ENCODE results near the gene KRTDAP.
"Not testable (repeated sequence)": the region's sequence is repeated elsewhere in the genome, so short reads cannot be mapped to it uniquely, and the experiment has no call there.

Gene KRTDAP

DNA sequence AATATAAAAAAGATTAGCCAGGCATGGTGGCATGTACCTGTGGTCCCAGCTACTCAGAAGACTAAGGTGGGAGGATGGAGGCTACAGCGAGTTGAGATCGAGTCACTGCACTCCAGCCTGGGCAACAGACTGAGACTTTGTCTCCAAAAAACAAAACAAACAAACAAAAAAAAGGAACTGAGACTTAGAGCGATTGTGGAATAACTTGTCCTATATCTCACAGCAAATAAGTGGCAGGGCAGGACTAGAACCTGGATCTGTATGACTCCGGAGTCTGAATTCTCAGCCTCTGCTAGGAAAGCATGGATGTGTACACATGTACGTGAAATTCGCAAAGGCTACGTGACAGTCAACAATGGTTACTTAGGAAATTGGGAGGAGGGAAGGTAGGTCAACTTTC, 20.1 kb downstream of the KRTDAP start:
- TF ChIP-seq EZH2 (IDR thresholded peaks at IDR 0.05) (no peak), FOXP2 (optimal IDR thresholded peaks at IDR 0.05; ENCODE audit: control extremely low read depth, extremely low read length, insufficient read depth) (no peak), POLR2AphosphoS5 (IDR thresholded peaks at IDR 0.05; ENCODE audit: borderline replicate concordance, low read depth, low read length) (no peak)

GRCh38 chr19:35468637-35469036, 21.6 kb downstream of the KRTDAP start:
- Histone ChIP-seq H3K9me3 (ENCODE audit: low read depth, low read length) (no peaks in the 10 kb centered on the region), H3K9ac (ENCODE audit: insufficient read length) (no peak overlapping the region), H3K4me3 (no peak overlapping the region), H3K27ac (no peak overlapping the region), H3K36me3 (ENCODE audit: insufficient read depth, low read length) (no peaks in the 10 kb centered on the region)
- no peak for DNase-seq (ENCODE audit: low read depth, low spot score)
- no peak for TF ChIP-seq FOXP2 (optimal IDR thresholded peaks at IDR 0.05; ENCODE audit: control extremely low read depth, extremely low read length, insufficient read depth)
- TF ChIP-seq EZH2 (IDR thresholded peaks at IDR 0.05): no peak
- no peak for TF ChIP-seq POLR2AphosphoS5 (IDR thresholded peaks at IDR 0.05; ENCODE audit: borderline replicate concordance, low read depth, low read length)

More for the DNA sequence above, 20.1 kb downstream of the KRTDAP start:
- no peak overlapping the region for H3K27ac ChIP-seq
- H3K36me3 ChIP-seq (ENCODE audit: insufficient read depth, low read length): no peaks in the 10 kb centered on the region
- DNase-seq (ENCODE audit: low read depth, low spot score): no peak
- no peak overlapping the region for H3K9ac ChIP-seq (ENCODE audit: insufficient read length)
- no peak overlapping the region for H3K4me3 ChIP-seq
- no peaks in the 10 kb centered on the region for H3K9me3 ChIP-seq (ENCODE audit: low read depth, low read length)

GRCh38 chr19:35466259-35466658, 24.0 kb downstream of the KRTDAP start:
- H3K27ac ChIP-seq: no peak overlapping the region
- DNase-seq (ENCODE audit: low read depth, low spot score): no peak
- TF ChIP-seq EZH2 (IDR thresholded peaks at IDR 0.05): no peak
- TF ChIP-seq FOXP2 (optimal IDR thresholded peaks at IDR 0.05; ENCODE audit: control extremely low read depth, extremely low read length, insufficient read depth): no peak
- no peak for TF ChIP-seq POLR2AphosphoS5 (IDR thresholded peaks at IDR 0.05; ENCODE audit: borderline replicate concordance, low read depth, low read length)
- no peaks in the 10 kb centered on the region for H3K9me3 ChIP-seq (ENCODE audit: low read depth, low read length)
- no peak overlapping the region for H3K4me3 ChIP-seq
- H3K36me3 ChIP-seq (ENCODE audit: insufficient read depth, low read length): no peaks in the 10 kb centered on the region
- no peak overlapping the region for H3K9ac ChIP-seq (ENCODE audit: insufficient read length)

DNA sequence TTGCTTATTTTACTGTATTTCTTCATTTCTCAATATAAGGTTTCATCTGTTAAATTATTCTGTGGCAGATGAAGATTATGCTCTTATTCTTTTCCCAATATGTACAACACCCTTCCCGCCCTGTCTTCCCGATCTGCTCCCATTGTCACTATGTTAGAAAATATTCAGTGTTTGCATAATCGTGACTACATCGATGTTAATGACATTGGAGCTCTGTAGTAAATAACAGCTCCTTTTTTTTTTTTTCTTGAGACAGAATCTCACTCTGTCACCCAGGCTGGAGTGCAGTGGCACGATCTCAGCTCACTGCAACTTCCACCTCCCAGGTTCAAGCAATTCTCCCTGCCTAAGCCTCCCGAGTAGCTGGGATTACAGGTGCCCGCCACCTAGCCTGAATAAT, 27.3 kb downstream of the KRTDAP start:
- H3K4me3 ChIP-seq; H3K9ac ChIP-seq (ENCODE audit: insufficient read length); DNase-seq (ENCODE audit: low read depth, low spot score); H3K27ac ChIP-seq; H3K9me3 ChIP-seq (ENCODE audit: low read depth, low read length); H3K36me3 ChIP-seq (ENCODE audit: insufficient read depth, low read length): not testable (repeated sequence)

DNA sequence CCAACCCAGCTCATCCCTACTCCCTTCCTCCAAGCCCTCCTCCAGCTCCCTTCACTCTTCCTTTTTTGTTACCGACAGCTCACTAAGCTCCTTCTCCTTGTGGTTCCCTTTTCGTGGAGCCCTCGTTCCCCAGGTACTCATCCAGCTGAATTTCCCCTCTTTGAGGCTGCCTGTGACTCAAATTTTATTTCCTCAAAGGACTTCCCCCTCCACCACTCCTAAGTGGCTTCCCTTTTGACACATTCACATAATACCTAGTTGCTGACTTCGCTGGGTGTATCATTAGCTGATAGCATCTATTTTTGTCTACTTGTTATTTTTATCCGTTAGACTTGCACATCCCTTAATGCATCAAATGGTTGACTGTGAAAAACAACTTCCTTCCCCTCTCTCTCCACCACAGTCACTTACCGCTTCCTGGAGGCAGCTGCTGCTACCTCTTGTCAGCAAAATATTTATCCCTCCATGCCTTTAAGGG, 27.7 kb downstream of the KRTDAP start:
- no peak for DNase-seq (ENCODE audit: low read depth, low spot score)
- Histone ChIP-seq H3K4me3 (no peak overlapping the region), H3K9me3 (ENCODE audit: low read depth, low read length) (no peaks in the 10 kb centered on the region), H3K27ac (no peak overlapping the region), H3K36me3 (ENCODE audit: insufficient read depth, low read length) (no peaks in the 10 kb centered on the region), H3K9ac (ENCODE audit: insufficient read length) (no peak overlapping the region)
- no peak for TF ChIP-seq FOXP2 (optimal IDR thresholded peaks at IDR 0.05; ENCODE audit: control extremely low read depth, extremely low read length, insufficient read depth)
- no peak for TF ChIP-seq EZH2 (IDR thresholded peaks at IDR 0.05)
- TF ChIP-seq POLR2AphosphoS5 (IDR thresholded peaks at IDR 0.05; ENCODE audit: borderline replicate concordance, low read depth, low read length): no peak

GRCh38 chr19:35461788-35462187, 28.5 kb downstream of the KRTDAP start:
- not testable (repeated sequence) for H3K27ac ChIP-seq; H3K9me3 ChIP-seq (ENCODE audit: low read depth, low read length); H3K36me3 ChIP-seq (ENCODE audit: insufficient read depth, low read length)

DNA sequence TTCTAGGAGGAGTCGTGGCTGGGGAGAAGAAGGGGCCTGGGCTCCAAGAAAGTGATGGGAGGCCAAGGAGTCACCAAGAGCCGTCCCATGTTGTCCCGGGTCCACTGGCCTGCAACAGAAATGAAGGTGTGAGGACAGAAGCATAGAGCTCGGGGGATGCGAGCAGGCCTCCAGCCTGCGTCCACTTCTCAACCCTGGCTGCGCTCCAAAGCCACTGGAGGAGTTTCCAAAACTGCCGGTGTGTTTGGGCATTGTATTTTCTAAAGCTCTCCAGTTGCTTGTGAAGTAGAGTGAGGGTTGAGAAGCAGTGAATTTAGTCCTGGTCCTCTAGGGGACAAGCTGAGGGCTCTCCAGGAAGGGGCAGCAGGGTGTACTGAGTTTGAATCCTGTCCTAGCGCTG, 29.2 kb downstream of the KRTDAP start:
- Histone ChIP-seq H3K9ac (ENCODE audit: insufficient read length) (no peak overlapping the region), H3K27ac (no peak overlapping the region), H3K9me3 (ENCODE audit: low read depth, low read length) (no peaks in the 10 kb centered on the region), H3K36me3 (ENCODE audit: insufficient read depth, low read length) (no peaks in the 10 kb centered on the region), H3K4me3 (no peak overlapping the region)
- TF ChIP-seq EZH2 (IDR thresholded peaks at IDR 0.05) (no peak), POLR2AphosphoS5 (IDR thresholded peaks at IDR 0.05; ENCODE audit: borderline replicate concordance, low read depth, low read length) (no peak), FOXP2 (optimal IDR thresholded peaks at IDR 0.05; ENCODE audit: control extremely low read depth, extremely low read length, insufficient read depth) (no peak)
- DNase-seq (ENCODE audit: low read depth, low spot score): no peak

More at GRCh38 chr19:35461788-35462187, 28.5 kb downstream of the KRTDAP start:
- H3K9ac ChIP-seq (ENCODE audit: insufficient read length); H3K4me3 ChIP-seq; DNase-seq (ENCODE audit: low read depth, low spot score): not testable (repeated sequence)

DNA sequence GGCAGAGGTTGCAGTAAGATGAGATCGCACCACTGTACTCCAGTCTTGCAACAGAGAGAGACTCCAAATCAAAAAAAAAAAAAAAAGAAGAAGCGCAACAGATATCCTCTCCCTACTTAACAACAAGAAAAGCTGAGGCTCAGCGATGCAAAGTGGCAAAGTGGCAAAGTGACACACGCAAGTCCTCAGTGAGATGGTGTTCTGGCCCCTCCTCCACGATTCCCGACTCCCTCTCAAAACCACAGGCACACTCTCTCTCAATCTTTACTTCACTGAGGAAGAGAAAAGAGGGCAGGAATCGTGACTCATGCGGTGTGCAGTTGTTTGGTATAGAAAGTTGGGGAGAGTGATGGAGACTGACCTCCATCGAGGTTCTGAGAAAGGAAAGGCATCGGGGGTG, 29.7 kb downstream of the KRTDAP start:
- Histone ChIP-seq H3K9me3 (ENCODE audit: low read depth, low read length) (no peaks in the 10 kb centered on the region), H3K4me3 (no peak overlapping the region), H3K27ac (no peak overlapping the region), H3K9ac (ENCODE audit: insufficient read length) (no peak overlapping the region), H3K36me3 (ENCODE audit: insufficient read depth, low read length) (no peaks in the 10 kb centered on the region)
- no peak for TF ChIP-seq POLR2AphosphoS5 (IDR thresholded peaks at IDR 0.05; ENCODE audit: borderline replicate concordance, low read depth, low read length)
- no peak for TF ChIP-seq EZH2 (IDR thresholded peaks at IDR 0.05)
- no peak for TF ChIP-seq FOXP2 (optimal IDR thresholded peaks at IDR 0.05; ENCODE audit: control extremely low read depth, extremely low read length, insufficient read depth)
- DNase-seq (ENCODE audit: low read depth, low spot score): no peak

GRCh38 chr19:35459414-35460082, 30.7 kb downstream of the KRTDAP start:
- no peak overlapping the region for H3K9ac ChIP-seq (ENCODE audit: insufficient read length)
- H3K4me3 ChIP-seq: no peak overlapping the region
- no peaks in the 10 kb centered on the region for H3K9me3 ChIP-seq (ENCODE audit: low read depth, low read length)
- H3K27ac ChIP-seq: no peak overlapping the region
- no peak for DNase-seq (ENCODE audit: low read depth, low spot score)
- H3K36me3 ChIP-seq (ENCODE audit: insufficient read depth, low read length): no peaks in the 10 kb centered on the region
- TF ChIP-seq EZH2 (IDR thresholded peaks at IDR 0.05) (no peak), POLR2AphosphoS5 (IDR thresholded peaks at IDR 0.05; ENCODE audit: borderline replicate concordance, low read depth, low read length) (no peak), FOXP2 (optimal IDR thresholded peaks at IDR 0.05; ENCODE audit: control extremely low read depth, extremely low read length, insufficient read depth) (no peak)

Data from SK-N-MC (cell line).